Right ventricle myocardium inferior (tissue), 1 donor: Measurements from ENCODE around the gene SUGCT. TPM values are rescaled to one million over a fixed set of nuclear protein-coding genes. Genes with fewer than 3 reads are reported as not detected.
"Not testable (repeated sequence)": the region's sequence is repeated elsewhere in the genome, so short reads cannot be mapped to it uniquely, and the experiment has no call there.

Source experiments
- ATAC-seq: fragments of 200-7000 bp; cut with Tn5 transposase; one replicate; pipeline ENCODE4 v1.9.1; 2020; ENCODE audit warnings: mild to moderate bottlenecking, moderate library complexity
- DNase-seq: peaks from one replicate; pipeline ENCODE4 v3.0.0; 2021; ENCODE audit errors: missing footprints
- intact Hi-C: fragments of 100-400 bp; cut with DNase I; formaldehyde crosslinking; loops from one replicate; pipeline ENCODE4 v1.11.0; 2022
- total RNA-seq: library from RNA; stranded (reverse); fragmentation: NEBNext Ultra II Directional; extraction: Animal tissue kit (Norgen Biotek cat#: 25700); gene quantifications from one replicate; pipeline ENCODE4 v1.2.1, GENCODE V29; 2021
- donor health status: DM: no; HTN: yes; CAD: no; lungs with severe emphysema.

SUGCT gene
- total RNA-seq, 1 donor from 2014 or later, result 4.4 TPM

DNA sequence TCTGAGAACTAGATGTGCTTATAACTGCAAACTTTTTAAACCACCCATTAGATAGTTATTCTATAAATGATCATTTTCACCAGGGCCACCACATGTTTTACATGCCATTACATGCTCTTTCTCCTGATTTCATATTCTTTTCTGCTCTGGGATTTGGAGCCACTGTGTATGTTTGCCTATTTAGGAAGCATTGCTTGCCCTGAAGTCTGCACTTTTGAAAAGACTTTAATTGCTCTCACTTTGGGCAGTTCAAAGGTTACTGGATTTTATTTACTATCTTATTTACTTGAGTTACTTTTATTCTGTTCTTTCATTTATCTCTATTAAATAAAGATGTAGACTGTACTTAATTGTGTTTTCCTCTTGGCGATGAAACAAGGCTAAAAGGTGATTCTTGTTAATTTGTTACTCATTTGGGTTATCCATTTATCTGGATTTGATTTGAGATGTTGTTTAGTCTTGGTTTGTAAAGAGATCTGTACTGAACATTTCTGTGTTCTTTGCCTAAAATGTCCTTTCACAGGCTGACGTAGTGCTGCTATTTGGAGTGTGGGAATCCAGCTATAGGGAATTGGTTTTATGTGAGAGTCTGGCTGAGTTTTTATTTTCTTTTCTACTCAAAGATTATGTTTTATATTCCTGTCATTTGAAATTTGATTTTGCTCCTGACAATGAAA, 88.8 kb downstream of the SUGCT start:
- no peak for ATAC-seq
- no peak for DNase-seq
- intact Hi-C loops, result no loop called here

DNA sequence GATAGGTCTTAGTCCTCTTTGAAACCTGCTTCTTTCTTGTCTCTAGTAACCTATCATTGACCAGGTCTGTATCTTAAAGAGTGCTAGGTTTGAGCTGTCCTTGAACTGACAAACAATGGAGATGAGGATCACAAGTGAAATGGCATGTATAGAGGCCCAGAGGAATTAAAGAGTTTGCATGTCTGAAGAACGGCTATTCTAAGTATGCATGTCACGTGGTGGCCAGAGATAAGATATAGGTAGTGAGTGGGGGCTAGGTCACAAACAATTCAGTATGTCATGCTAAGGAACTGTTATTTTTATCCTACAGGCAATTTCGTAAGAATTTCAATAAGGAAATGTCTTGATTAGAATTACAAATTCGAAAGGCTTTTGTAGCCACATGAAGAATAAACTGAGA, 95.3 kb downstream of the SUGCT start:
- intact Hi-C loops, result no loop called here
- ATAC-seq, result no peak
- DNase-seq, result no peak

DNA sequence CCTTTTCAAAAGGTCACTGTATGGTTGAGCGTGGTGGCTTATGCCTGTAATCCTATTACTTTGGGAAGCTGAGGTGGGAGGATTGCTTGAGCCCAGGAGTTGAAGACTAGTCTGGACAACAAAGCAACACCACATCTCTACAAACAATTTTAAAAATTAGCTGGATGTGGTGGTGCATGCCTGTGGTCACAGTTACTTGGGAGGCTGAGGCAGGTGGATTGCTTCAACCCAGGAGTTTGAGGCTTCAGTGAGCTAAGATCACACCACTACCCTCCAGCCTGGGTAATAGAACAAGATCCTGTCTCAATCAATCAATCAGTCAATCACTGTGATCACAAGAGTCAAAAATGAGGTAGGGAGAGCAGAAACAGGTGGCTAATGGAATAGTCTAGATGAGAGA, 97.0 kb downstream of the SUGCT start:
- DNase-seq, result no peak
- intact Hi-C loops, result no loop called here
- no peak for ATAC-seq

DNA sequence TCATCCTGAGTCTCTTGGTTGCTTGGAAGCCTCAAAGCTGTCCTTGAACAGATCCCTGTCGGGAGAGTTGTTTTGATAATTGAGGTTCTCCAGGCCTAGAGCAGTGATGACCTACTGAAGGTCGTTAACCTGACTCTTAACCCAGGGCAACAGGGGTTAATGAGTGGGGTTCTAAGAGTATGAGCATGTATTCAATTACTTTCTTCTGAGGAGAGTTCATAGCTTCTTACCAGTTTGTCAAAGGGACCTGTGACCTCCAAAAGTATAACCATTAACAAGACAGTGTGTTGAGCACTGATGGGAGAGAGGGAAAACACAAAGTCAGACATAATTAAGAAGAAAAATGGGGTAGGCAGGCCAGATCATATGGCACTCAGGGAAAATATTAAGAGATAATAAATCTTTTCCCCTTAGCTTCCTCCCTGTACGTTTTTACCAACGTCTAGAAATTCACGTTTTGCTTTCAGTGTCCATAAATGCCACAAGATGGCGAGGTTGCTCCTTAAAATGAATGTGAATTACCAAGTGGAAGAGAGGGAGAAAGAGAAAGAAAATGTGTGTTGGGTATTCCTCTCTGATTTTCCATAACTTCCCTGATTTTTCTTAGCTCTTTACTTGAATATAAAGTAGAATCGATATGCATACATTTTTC, 97.6 kb downstream of the SUGCT start:
- intact Hi-C loops, result no loop called here
- ATAC-seq, result no peak
- no peak for DNase-seq

DNA sequence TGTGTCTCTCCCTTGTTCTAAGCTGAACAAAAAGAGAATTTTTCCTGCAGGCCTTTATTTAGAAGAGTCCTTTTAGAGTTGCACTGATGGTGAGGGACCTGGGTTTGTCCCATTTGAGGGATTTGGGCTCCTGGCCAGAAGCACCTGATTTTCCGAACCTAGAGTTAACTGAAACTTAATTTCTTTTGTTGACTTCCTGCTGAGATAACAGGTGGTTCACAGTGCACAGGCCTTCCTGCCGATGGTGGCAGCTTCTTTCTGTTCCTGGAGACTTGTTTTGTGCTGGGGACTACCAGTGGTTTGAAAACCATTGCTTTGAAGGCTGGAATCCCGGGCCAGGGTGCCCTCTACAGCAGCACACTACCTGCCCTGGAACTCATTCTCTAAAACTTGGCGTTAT, 99.2 kb downstream of the SUGCT start:
- ATAC-seq (no peak), DNase-seq (no peak)
- intact Hi-C loops, result no loop called here

DNA sequence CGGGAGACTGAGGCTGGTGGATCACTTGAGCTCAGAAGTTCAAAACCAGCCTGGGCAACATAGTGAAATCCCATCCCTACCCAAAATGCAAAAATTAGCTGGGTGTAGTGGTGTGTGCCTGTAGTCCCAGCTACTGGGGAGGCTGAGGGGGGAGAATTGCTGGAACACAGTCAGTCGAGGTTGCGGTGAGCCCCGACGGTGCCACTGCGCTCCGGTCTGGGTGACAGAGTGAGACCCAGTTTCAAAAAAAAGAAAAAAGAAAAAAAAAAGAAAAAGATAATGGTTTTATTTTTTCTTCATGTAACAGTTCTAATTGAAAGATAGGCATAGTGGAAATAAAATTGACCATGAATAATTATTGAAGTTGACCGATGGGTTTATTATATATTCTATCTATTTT, 99.9 kb downstream of the SUGCT start:
- intact Hi-C loops, result no loop called here
- no peak for ATAC-seq
- DNase-seq, result no peak

DNA sequence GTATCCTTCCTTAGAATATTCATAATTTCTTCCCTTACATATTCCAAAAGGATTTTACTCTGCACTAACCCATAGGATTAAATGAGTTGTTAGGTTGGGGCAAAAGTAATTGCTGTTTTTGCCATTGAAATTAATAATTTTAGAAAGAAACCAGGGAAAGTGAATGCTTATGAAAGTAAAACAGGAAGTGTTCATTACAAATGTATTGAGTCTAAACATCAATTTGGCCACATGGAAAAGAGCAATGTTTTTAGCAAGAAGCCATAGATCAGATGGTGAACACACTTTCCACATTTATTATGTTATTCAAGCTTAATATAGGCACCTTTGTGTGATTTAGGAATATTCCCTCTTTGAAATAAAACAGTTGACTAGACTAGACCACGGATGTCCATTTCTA, 102.9 kb downstream of the SUGCT start:
- intact Hi-C loops, result no loop called here
- ATAC-seq, result no peak
- DNase-seq, result no peak

DNA sequence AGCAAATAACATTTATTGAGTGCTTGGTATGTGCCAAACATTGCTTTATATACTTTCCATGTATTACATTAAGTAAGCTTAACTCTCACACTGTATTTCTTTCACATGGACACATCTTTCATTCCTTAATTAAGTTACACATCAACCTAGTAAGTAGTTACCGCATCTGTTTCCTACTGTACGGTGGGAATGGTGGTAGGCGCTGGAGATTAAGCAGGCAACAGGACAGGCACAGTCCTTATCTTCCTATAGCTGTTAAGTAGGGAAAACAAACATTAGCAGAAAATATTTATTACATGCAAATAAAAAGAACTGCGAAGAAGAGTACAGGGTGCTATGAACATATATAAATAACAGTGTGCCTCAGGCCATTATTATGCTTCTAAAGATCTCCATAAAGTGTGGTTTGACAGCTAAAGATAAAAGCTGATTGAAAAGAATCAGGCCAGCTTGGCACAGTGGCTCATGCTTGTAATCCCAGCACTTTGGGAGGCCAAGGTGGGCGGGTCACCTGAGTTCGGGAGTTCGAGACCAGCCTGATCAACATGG, 105.0 kb downstream of the SUGCT start:
- DNase-seq, result no peak
- intact Hi-C loops, result no loop called here
- ATAC-seq, result no peak

DNA sequence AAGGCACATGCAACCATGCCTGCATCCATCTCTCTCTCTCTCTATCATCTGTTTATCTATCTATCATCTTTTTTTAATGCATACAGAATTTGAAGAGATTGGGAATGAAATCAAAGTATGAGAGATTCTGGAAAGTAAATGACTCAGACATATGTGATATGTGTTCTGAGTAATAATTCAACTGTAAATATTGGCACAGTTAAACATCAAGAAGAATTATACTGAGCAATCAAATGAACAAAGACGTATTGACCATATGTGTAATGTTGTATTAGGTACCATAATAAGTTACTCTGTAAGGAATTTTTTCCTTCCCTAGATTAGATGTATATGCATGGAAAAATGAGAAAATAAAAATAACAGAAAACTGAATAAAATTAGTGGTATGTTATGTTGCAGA, 108.3 kb downstream of the SUGCT start:
- no peak for ATAC-seq
- intact Hi-C loops, result no loop called here
- no peak for DNase-seq

DNA sequence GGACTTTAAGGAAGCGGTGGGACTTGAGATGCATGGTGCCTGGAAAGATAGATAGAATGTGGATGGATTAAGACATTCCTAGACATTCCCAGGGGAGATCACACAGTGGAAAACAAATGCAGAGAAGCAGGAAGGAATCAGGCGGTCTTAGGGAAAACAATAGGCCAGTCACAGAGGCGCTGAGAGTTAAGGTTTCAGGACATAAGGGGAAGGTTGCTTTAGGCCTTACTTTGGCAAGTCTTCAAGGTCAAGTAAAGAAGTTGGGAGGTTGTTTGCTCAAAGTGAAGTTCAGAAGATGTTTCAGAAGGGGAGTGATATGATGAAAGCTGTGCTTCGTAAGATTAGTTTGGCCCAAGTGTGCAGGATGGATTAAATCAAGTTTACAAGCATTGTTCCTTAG, 109.4 kb downstream of the SUGCT start:
- intact Hi-C loops, result no loop called here
- ATAC-seq (no peak), DNase-seq (no peak)

DNA sequence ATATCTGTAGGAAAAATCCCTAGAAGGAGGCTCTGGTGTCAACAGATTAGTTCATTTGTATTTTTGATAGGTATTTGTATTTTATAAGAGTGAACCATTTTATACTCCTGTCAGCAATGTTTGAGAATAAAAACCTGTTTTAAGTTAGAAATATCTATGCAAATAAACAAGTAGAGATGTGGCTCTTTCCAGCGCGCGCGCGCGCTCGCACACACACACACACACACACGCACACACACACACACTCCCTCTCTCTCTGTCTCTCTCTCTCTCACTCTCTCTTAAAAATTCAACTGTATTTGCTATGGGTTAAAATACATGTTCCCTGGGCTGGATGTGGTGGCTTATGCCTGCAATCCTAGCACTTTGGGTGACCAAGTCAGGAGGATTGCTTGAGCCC, 113.9 kb downstream of the SUGCT start:
- ATAC-seq, result no peak
- no peak for DNase-seq
- intact Hi-C loops, result no loop called here

DNA sequence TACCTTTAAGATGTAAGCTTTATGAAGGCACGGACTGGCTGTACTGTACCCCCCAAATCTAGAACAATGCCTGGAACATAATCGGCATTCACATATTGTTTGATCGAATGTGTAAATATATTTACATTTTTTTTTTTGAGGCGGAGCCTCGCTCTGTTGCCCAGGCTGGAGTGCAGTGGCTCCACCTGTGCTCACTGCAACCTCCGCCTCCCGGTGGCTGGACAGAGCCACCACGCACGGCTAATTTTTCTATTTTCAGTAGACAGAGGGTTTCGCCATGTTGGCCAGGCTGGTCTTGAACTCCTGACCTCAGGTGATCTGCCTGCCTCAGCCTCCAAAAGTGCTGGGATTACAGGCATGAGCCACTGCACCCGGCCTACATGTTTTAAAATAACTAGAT, 118.6 kb downstream of the SUGCT start:
- ATAC-seq, intact Hi-C loops, DNase-seq: not testable (repeated sequence)

DNA sequence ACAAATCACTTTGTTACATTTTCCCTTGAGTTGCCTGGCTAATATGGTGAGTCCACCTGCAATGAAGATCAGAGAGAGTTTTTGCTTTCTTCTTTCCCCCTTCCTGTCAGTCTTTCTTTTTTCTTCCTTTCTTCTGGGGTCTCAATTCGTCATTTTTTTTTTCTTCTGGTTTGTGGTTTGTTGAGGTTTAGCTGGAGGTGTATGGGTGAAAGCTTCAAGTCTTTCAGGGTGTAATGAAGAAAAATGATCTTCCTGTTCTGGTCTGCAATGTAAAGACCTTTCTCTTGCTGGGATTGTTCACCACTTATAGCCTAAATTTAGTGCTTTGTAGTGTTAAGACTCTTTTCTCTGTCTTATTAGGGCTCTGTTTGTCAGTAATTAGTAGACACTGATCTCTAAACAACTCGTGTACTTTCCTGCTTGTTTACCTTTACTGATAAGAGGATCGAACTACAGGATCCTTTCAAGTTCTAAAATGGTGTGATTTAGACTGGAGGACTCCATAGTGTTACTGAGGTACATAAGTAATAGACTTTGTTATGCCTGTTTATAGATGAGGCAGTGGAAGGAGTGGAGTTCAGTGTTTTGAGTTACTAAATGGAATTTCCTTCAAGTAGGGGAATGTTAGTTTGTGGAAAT, 129.1 kb downstream of the SUGCT start:
- no peak for DNase-seq
- intact Hi-C loops, result no loop called here
- ATAC-seq, result no peak

DNA sequence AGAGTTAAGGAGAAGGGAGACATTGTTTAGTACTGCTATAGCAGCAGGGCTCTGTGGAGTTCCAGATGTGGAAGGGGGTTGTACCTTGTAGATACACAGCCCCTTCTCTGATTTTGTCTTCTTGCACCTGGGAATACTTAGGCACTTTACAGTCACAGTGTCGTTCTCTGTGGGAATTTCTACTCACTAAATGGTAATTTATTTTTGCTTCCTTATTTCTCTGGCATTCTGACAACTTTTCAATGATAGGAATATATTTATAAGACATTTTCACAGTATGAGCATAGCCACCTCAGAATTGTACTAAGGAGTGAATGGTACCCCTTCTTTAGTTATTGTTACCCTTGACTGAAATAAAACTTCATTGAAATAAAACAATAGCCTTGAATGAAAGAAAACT, 132.8 kb downstream of the SUGCT start:
- ATAC-seq, result no peak
- intact Hi-C loops, result no loop called here

DNA sequence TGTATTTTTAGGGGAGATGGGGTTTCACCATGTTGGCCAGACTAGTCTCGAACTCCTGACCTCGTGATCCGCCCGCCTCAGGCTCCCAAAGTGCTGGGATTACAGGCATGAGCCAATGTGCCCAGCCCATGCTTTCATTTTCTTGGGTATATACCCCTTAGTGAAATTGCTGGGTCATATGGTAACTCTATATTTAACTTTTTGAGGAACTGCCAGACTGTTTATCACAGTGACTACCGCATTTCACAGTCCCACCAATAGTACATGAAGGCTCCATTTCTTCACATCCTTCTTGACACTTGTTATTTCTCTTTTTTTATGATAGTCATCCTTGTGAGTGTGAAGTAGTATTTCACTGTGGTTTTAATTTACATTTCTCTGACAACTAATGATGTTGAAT, 134.0 kb downstream of the SUGCT start:
- intact Hi-C loops, DNase-seq: not testable (repeated sequence)
- ATAC-seq, result peak; percentile 68

More for the DNA sequence above, 132.8 kb downstream of the SUGCT start:
- no peak for DNase-seq

DNA sequence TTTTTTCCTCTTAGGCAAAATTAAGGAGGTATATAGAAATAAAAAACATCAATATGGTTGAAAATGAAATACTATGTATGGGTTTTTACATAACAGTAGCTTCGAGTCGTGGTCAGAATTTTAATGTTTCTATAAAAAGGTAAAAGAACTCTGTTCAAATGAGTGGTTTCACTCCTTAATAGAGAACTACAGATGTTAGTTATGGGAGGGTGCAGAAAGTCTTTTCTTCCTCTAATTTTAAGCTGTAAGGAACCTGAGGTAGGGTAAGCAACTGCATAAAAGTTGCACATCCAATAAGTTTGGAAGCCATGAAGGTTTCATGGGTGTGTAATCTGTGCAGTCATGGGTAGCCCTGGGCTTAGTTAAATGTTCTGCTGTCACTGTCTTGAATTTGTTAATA, 141.3 kb downstream of the SUGCT start:
- no peak for ATAC-seq
- intact Hi-C loops, result no loop called here

DNA sequence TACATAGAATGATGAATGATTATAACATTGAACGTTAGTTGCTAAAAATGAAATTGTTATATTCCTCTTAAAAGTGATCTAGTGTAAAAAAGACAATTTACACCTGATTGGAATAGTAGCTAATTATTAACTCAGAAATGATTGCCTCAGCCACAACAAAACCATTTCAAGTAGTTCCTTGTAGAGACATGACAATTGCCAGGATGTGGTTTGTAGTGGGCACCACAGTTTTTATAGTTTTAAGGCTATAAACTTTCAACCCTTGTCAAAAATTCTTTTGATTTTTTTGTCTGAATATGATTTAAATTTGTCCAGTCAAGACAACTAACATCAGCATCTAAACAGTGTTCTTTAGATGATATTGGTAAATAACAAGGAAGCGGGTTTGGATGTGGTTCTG, 145.2 kb downstream of the SUGCT start:
- intact Hi-C loops, result no loop called here
- no peak for DNase-seq
- ATAC-seq, result no peak

More for the DNA sequence above, 141.3 kb downstream of the SUGCT start:
- no peak for DNase-seq

DNA sequence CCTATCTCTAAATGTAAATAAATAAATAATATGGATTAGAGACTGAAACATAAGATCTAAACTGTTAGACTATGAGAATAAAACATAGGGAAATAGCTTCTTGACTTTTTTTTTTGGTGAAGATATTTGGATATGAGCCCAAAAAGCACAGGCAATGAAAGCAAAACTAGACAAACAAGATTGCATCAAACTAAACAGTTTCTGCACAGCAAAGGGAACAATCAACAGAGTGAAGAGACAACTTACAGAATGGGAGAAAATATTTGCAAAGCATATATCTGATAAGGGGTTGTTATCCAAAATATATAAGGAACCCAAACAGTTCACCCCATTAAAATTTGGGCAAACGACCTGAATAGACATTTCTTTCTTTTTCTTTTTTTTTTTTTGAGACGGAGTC, 148.1 kb downstream of the SUGCT start:
- DNase-seq (no peak), ATAC-seq (no peak)
- intact Hi-C loops, result no loop called here

DNA sequence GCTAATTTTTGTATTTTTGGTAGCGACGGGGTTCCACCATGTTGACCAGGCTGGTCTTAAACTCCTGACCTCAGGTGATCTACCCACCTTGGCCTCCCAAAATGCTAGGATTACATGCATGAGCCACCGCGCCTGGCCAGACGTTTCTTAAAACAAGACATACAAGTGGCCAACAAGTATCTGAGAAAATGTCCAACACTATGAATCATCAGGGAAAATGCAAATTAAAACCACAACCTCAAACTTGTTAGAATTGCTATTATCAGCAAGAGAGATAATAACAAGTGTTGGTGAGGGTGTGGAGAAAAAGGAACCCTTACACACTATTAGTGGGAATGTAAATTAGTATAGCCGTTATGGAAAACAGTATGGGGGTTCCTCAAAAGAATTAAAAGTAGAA, 148.6 kb downstream of the SUGCT start:
- intact Hi-C loops, result no loop called here
- ATAC-seq (no peak), DNase-seq (no peak)

DNA sequence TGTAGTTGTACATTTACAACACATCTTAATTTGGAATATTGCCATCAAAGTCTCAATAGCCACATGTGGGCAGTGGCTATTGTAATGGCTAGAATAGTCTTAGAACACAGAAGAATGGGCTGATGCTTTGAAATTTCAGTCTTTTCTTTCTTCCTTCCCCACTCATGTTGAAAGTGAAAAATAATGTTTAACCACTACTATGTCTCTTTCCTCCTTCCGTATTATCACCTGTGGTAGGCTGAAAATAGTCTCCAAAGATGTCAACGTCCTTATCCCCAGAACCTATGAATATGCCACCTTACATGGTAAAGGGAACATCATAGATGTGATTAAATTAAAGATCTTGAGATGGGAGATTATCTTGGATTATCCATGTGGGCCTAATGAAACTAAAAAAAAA, 154.0 kb downstream of the SUGCT start:
- intact Hi-C loops, result no loop called here
- ATAC-seq (no peak), DNase-seq (no peak)
